Fibroblast of mammary gland (primary cell): Measurements from ENCODE around the gene TSPOAP1.

Experiments used
- DNase-seq: peaks from one replicate; pipeline ENCODE4 v3.0.0-alpha.2; 2010; ENCODE audit warnings: low read depth
- H3K4me3 ChIP-seq: 2 replicates; pipeline ENCODE4 v1.5.1; 2011; ENCODE audit warnings: low read depth, mild to moderate bottlenecking, low read length, moderate library complexity; ENCODE audit not compliant: control insufficient read depth
- TF ChIP-seq, protein P1 (sequence below): conservative IDR thresholded peaks from 2 replicates; pipeline ENCODE4 v1.5.1; 2011; ENCODE audit warnings: low read depth, low read length, inconsistent platforms; ENCODE audit not compliant: control insufficient read depth, insufficient read depth

The TSPOAP1 gene

DNA sequence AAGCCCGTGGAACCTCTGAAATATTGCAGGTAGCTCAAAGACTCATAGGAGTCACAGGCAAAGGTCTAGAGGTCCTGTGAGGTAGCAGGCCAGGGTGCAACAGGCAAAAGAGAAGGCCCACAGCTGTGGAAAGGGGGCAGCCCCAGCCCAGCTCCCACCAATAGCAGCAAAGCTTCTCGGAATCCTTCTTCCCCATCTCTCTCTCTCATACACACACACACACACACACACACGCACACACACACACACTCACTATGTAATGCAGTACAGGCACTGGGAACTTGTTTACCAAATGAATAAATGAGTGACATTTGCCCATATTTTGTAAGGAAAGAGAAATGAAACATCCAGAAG lies 40.2 kb upstream of the TSPOAP1 start:
- no peak for DNase-seq
- TF ChIP-seq, protein P1, sequence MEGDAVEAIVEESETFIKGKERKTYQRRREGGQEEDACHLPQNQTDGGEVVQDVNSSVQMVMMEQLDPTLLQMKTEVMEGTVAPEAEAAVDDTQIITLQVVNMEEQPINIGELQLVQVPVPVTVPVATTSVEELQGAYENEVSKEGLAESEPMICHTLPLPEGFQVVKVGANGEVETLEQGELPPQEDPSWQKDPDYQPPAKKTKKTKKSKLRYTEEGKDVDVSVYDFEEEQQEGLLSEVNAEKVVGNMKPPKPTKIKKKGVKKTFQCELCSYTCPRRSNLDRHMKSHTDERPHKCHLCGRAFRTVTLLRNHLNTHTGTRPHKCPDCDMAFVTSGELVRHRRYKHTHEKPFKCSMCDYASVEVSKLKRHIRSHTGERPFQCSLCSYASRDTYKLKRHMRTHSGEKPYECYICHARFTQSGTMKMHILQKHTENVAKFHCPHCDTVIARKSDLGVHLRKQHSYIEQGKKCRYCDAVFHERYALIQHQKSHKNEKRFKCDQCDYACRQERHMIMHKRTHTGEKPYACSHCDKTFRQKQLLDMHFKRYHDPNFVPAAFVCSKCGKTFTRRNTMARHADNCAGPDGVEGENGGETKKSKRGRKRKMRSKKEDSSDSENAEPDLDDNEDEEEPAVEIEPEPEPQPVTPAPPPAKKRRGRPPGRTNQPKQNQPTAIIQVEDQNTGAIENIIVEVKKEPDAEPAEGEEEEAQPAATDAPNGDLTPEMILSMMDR: no peak
- H3K4me3 ChIP-seq: no peak overlapping the region

DNA sequence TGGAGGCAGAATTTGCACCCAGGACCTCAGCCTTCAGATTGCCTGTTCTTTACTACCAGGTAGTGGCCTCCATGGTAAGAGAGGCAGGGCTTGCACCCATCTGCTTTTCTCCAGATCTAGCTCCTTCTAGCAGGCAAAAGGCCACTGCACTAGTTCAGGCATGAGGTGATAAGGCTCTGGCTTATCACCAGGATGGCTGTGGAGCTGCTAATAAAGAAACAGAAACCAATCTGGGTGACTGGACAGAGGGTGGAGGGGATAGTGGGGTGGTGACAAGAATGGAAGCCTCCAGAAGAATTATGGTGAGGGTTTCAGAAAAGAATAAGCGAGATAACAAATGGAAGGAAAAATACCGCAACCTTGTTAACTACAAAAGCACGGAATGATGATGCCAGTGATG lies 38.9 kb upstream of the TSPOAP1 start:
- TF ChIP-seq, protein P1: no peak
- no peak for DNase-seq
- no peak overlapping the region for H3K4me3 ChIP-seq

DNA sequence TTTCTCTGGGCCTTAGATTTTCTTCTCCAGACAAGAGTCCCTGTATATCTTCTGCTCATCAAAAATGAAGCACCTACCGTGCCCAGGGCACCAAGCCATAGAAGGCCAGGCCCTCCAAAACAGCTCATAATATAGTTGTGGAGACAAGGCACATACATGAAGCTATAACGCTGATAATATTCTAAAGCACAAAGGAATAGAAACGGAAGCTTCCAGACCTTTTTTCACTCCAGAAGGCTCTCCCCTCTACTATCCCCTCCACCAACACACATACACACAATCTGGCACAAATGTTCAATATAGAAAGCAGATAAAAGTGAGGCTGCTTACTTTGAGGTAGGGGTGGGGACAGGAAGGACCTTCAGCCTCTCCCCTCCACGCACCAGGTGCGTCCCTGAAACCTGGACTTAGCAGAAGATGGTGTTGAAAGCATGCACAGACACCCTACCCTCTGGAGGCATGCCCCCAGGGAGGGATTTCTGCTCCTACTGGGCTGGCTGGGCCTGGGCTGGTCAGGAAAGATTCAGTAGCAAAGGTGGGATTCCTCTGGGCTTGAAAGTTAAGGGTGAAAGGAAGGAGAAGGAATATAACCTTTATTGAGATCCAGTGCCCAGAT lies 37.5 kb upstream of the TSPOAP1 start:
- no peak for DNase-seq
- no peak overlapping the region for H3K4me3 ChIP-seq
- TF ChIP-seq, protein P1: no peak

DNA sequence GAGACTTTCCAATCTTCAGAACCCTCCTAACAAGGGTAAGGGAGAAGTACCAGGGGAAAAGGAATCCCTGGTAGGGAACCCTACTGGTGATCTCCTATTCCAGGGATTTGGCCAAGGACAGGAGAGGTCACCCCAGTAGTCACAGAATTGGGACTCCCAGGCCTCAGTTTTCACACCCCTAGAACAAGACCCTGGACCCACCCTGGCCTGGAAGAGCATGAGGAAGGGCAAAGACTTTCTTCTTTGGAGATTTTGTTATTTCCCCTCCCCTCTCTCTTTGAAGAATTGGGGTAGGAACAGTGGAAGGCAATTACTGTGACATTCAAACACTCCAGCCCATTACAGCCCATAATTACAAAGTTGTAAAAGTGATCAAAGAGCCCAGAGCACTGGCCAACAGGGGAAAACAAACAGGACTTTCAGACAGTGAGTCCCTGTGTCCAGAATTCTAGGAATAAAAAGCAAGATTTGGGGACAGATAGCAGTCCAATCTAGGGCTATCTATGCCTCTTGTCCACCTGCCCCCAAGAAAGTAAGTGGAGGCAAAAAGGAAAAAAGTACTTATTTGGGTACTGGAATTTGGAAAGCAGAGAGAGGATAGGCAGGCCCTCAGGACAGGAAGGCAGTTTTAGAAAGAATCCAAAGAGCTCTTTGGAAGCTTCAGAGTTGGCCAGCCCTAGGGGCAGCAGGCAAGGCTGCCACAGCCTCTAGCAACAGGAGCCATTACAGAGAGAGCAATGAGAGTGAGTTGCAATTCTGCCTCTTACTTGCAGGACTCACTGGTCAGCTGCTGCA lies 36.8 kb upstream of the TSPOAP1 start:
- TF ChIP-seq, protein P1: no peak
- no peak for DNase-seq
- H3K4me3 ChIP-seq: no peak overlapping the region

DNA sequence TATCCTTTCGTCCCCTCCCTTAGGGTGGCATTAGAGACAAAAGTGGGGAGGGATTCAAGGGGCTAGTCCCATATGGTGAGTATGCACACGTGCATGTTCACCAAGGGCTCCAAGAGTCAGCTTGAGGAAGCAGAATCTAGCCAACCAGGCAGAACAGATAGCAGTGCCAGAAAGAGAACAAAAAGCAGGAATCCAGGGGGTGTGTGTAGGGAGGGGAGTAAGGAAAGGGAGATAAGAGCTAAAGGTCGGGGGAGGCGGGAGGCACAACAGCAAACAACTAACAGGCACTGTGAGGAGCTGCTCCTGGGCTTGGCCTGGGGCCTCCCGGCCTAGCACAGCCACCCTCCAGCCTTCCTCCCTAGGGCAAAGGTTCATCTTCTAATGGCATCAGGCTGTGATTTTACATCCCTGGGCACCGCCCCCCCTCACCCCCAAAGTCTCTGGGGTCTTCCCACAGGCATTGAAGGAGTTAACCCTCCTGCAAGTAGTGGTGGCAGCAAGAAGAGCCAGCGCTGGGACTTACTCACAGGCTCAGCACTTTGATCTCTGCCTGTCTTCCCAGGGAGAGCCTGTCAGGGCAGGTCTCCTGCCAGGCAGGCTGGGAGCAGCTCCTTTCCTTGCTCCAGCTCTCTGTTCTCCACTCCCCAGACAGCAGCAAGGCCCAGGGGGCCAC lies 35.8 kb upstream of the TSPOAP1 start:
- DNase-seq: no peak
- TF ChIP-seq, protein P1: no peak
- no peak overlapping the region for H3K4me3 ChIP-seq

DNA sequence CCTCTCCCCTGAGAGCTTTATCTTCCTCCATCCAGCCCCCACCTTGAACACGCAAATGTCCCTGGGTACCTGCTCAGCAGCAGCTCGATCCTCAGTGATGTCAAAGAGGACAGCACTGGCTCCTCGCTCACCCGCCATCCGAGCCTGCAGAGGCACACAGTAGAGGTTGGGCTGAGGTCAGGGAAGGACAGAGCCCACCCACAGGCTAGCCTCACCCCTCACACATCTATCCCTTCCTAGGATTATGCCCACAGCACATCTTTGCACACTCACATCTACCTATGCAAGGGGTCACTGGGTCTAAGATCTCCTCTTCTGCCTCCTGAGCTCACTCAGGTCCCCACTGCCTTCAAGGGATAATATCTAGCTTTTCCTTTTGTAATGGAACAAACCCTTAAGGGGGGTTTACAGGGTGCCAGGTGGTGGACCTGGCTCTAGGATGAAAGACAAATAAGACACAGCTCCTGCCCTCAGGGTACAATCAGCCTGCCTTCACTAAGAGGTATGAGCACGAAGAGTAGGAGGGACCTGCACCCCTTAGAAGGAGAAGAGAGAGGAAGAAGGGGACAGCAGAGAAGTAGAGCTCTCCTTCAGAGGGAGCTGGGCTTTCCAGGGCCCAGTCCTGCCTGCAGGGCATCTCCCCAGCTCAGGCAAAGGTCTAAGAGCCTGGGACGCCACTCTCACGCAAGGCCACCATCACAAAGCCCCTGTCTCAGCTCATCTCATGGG lies 35.0 kb upstream of the TSPOAP1 start:
- no peak for DNase-seq
- TF ChIP-seq, protein P1: no peak

More for the DNA sequence above, 35.0 kb upstream of the TSPOAP1 start:
- no peak overlapping the region for H3K4me3 ChIP-seq
